ENCODE results near the gene GSTM4. TPM values are rescaled to one million over a fixed set of nuclear protein-coding genes. Genes with fewer than 3 reads are reported as not detected.
A peak's percentile ranks its signal among the peaks of the same experiment; 100 is the strongest.

Gene GSTM4
- total RNA-seq = 5.5 and 5.8 TPM in 2 replicates
- 6.2 TPM for polyA plus RNA-seq (2012)

DNA sequence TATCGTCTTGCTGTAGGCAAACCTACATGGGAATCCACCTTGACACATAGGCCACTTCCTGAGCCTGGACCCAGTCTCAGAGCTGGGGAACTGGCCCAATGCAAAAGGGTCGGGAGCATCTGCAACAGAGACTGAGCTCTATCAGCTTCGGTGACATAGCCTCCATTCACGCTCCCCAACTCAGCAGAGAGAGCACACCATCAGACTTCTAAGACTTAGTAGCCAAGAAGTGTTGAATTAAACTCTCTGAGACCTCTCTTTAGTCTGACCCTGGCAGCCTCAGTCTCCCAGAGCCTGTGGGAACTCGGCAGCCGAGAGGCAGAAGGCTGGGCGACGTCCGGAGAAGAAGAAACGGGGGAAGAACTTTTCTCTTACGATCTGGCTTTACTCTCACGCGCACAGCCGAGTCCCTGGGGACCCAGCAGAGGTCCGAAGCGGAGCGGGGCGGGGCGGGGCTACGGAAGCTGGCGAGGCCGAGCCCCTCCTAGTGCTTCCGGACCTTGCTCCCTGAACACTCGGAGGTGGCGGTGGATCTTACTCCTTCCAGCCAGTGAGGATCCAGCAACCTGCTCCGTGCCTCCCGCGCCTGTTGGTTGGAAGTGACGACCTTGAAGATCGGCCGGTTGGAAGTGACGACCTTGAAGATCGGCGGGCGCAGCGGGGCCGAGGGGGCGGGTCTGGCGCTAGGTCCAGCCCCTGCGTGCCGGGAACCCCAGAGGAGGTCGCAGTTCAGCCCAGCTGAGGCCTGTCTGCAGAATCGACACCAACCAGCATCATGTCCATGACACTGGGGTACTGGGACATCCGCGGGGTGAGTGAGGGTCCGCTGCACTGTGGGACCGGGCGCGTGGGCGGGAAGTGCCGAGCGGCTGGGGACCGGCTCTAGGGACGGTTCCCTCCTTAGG, at the start of gene GSTM4:
Gene GSTM4 (plus strand): TSS at position 485 of the 905 bp plus-strand sequence. CDS start 291 bp downstream, at position 776.
- peak; percentile 80 for DNase-seq (ENCODE audit: low read depth)

DNA sequence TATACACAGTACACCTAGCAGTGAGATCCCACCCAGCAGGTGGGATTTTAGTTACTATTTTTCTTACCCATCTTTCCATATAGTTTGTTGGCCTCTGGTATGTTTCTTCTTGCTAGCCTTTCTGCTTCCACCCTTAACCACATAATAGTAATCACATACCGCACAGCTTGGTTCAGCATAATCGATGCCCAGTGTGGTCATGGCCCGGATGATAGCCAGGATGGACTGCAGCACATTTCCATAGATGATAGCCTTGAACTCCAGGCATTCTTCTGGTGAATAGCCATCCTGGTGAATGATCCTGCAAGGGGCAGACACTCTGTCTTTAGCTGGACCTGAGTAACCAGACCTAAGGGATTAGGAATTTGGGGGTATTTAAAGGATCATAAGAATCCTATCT, 46.0 kb upstream of the GSTM4 start:
- no peak for DNase-seq (ENCODE audit: low read depth)

DNA sequence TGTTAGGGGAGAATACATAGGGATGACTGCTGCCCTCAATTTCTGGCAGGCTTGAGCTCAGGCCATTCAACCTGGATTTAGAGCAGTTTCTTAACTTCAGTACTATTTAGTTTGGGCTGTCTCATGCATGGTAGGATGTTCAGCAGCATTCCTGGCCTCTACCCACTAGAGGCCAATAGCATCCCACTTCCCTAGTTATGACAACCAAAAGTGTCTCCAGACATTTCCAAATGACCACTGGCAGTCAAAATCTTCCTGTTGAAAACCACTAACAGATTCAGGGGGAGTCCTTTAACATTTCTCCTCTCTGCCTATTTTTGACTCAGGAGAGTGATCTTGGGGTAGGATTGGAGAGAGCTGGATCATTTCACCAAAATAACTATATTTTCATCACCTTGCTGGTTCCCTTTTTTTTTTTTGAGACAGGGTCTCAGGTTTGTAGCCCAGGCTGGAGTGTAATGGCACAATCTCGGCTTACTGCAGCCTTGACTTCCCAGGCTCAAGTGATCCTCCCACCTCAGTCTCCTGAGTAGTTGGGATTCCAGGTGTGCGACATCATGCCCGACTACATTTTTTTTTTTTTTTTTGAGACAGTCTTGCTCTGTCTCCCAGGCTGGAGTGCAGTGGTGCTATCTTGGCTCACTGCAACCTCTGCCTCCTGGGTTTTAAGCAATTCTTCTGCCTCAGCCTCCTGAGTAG, 45.1 kb upstream of the GSTM4 start:
- DNase-seq (ENCODE audit: low read depth) = peak; percentile 41

DNA sequence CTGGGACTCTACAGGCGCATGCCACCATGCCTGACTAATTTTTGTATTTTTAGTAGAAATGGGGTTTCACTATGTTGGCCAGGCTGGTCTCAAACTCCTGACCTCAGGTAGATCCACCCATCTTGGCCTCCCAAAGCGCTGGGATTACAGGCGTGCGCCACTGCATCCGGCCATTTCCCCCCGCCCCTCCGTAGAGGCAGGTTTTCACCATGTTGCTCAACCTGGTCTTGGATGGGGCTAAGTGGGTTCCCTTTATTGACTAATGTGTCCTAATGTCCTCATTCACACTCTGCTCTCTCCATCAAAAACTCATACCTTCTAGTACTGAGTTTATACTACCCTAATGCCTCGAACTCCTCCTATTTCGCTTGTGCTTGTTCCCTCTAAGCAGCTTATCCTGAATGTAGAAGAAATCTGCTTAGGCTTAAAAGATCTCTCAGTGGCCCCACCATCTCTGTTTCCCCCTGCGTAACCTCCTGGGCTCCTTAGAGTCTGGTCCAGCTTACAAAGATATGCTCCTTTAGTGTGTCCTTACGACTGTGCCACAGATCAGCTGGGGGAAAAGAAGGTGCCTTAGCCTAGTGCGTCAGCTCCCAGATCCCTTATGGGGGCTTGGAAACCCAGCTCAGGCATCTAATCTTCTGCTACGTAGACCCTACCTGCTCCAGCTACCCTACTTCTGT, 44.5 kb upstream of the GSTM4 start:
- no peak for DNase-seq (ENCODE audit: low read depth)

DNA sequence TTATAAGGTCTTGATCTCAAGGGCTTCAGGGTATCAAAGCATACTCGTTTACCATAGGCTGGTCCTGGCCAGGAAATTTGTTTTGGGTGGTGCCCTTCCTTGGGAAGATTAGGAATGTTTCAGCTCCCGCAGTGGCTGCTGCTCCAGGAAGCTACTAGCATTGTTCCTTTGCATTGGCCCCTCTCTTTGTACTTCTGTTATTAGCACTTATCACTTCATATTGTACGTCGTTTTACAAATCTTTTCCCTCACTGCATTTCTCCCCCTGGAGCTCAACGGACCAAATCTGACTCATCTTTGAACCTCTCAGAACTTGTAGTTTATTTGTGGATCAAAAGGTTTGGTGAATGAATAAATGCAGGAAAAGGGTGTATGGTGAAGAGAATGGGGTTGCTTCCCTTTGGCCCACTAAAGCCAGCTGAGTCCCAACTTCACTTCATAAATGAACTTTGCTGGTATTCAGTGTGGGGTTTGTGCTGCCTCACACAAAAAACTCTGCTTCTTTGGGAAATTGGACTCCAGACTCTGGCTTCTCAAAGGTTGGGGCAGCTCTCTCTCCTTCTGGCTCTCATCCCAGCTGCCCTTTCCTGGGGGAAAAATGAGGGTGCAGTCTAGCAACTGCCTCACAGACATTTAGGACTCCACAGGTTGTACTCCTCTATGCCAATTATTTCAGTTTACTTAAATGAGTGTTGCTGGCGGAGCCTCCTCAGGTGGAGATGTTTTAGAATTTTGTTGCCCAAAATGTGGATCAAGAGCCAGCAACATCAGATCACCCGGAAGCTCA, 42.3 kb upstream of the GSTM4 start:
- DNase-seq (ENCODE audit: low read depth) = no peak

DNA sequence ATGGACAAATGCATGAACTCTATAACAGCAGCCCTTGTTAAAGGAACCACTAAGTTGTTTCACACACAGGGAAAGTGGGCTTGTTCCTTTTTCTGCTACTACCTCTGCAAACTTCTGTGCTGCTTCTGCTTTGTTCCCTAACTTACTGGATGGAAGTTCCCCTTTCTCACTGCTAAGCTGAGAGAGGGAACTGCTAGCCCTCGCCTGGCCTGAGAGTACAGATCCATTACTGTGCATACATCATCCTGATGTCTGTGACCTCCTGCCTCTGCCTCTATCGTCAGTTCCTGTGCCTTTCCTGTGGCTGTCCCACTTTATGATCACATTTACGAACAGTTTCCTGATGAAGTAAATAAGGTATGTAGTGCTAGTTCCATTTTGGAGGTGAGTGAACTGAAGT, 40.0 kb upstream of the GSTM4 start:
- no peak for DNase-seq (ENCODE audit: low read depth)

DNA sequence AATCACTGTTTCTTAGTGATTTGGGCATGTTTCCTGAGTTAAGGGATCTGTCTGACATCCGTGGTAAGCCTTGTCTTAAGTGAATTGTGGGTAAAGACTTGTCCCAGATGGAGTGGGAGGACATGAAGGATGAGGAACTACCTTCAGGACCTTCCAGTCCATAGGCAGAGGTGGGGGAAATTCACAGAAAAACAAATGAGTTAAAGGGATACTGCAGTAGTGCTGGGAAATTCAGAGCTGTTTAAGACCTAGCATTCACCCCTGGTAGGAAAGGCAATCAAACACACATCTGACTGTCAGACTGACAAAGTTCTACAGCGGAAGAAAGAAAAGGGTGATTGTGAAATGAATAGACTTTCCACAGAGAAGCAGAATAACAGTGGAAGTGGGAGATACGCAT, 39.5 kb upstream of the GSTM4 start:
- no peak for DNase-seq (ENCODE audit: low read depth)

DNA sequence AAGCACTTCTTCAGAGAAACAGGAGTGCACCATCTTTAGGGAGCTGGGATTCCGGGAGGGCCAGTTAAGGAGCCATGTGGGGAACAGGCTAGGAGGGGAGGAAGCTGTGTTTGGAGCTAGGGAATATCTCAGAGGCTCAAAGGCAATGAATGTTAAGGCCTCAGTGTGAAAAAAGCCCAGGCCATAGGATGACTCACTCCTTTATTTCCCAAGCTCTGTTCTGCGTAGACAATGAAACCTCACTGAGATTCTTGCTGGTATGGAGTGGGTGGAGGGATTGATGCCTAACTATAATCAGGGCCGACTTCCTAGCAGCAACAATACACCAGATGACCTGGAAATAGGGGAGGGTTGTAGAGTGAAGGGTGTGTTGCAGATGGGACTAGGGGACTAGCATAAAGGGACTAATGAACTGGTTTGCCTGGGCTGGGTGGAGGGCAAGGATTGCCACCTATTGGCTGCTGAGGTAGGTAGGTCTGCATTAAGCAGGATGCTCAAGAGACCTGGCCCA, 38.6 kb upstream of the GSTM4 start:
- peak; percentile 69 for DNase-seq (ENCODE audit: low read depth)

DNA sequence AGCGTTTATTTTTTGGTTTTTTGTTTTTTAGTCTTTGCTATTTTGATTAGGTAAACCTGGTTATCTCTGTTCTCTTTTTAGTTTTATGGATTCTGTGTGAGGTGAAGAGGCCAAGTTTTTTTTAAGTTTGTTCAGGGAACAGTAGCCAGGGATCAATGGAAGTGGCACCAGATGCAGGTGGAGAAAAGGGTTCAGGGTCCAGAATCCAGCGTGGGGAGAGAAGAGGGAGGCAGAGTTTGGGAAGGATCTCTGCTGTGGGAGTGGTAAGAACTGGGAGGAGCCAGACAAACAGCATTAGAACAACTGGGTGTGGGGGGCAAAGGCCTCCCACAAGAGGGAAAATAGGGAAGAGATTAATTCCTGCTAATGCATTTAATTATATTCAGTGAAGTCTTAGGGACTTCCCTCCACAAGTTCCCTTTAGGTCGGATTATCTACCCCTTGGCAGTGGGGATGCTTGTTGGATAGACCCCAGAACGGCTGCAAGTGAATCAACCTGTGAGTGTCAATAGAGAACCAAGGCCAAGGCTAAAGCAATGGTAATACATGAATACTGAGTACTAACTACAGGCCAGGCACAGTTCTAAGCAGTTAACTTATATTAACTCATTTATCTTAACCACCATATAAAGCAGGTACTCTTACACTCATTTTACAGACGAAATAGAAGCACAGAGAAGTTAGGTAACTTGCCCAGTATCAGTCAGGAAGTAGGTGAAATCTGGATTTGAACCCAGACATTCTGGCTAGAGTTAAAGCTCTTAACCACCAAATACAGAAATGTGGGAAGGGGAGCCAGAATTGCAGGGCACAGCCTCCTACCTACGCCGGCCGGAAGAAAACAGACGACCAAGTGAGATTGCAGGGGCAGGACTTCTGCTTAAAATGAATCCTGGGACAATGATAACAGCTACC, 37.0 kb upstream of the GSTM4 start:
- no peak for DNase-seq (ENCODE audit: low read depth)

DNA sequence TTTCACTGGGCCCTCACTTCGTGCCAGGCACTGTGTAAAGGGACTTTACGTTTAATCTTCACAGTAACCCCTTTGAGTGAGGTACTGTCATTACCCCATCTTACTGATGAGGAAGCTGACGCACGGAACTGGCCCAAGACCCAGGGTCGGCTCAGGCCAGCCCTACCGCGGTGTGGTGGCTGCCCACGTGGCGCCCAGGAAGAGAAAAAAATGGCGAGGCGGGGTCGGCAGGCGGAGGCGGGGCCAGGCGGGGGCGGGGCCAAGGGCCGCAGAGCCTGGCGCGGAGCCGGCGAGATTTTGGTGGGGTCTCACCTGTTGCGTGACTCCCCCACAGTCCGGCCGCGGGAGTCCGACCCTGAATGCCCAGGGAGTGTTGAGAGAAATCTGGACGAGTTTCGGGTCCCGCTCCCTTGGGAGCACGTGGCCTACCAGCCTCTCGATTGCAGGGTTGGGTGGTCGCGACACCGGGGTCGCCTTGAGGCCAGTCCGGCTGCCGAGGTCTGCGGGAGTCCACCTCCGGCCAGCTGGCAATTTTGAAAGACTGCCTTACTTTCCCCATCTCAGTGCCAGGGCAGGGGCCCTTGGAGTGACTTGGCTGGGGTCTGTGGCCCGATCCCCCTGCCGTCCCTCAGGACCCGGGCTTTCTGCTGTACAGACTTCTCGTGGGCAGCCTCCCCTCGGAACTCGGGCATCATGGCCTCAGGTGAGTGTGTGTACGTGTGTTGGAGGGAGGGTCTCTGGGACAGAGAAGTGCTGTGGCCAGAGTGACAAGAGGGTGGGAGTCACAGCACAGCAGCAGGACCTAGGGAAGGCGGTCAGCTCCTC, 36.1 kb upstream of the GSTM4 start, which contains the start of the genes AMPD2 and GNAT2:
Gene AMPD2 (plus strand): TSS at position 262 of the 825 bp plus-strand sequence. CDS start 1,339 bp downstream, outside the sequence.
Gene GNAT2 (minus strand): TSS at position 41 of the 825 bp plus-strand sequence. CDS start 6,746 bp downstream, outside the sequence.
- DNase-seq (ENCODE audit: low read depth) = peak; percentile 82

DNA sequence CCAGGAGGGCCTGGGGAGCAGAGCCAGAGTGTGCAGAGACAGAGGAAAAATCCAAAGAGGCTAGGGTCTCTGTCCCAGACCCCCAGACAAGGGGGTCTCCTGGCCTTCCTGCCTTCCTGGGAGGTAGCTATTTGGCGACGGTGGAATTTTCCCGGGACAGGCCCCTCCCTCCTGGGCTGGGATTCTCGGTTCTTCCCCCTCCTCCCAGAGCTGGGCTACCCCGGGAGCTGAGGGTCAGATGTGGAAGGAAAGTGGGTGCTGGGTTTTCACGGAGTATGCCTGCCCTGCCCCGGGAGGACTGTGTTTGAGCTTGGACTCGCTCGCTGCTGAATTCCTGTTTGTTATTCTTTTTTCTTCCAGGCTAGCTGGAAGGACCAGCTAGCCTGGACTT, 35.5 kb upstream of the GSTM4 start:
- DNase-seq (ENCODE audit: low read depth) = peak; percentile 52

DNA sequence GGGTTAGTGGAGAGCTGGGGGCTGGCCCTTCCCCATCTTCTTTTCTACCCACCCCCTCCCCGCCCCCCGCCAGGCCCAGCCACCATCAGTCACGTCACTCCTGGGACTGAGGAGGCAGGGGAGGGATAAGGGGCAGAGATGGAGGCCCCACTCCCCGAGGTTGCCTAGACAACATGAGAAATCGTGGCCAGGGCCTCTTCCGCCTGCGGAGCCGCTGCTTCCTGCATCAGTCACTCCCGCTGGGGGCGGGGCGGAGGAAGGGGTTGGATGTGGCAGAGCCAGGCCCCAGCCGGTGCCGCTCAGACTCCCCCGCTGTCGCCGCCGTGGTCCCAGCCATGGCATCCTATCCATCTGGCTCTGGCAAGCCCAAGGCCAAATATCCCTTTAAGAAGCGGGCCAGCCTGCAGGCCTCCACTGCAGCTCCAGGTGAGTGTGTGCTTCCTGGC, 35.0 kb upstream of the GSTM4 start:
- peak; percentile 87 for DNase-seq (ENCODE audit: low read depth)

DNA sequence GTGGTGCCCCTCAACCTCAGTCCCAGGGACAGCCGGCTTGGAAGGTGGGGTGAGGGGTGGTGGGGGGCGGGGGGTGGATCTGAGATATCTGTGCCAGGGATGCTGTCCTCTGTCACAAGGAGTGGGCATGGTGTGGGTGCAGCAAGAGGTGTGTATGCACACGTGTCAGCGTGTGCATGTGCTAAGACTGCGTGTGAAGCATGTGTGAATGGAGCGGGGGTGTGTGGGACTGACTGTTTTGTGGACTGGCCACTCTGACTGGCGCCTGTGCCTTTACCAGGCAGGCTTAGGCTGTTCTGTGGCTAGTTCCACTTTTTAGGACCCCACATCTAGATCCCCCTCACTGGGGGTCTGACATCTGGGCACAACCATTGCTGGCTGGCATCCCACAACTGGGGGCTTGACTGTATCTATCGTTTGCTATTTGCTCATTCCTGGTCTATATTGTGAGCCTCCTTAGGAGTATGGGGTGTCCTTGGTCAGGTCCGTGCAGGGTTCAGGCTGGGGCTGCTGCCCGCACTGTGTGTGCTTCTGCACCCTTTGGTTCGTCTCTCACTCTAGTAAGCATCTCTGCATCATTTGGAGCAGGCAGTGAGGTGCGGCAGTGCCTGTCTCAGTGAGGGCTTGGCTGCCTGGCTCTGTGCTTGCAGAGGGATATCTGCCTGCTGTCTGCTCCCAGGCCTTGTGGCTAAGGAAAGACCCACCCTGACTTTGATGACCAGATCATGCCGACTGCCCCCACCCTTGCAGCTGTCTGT, 34.3 kb upstream of the GSTM4 start:
- no peak for DNase-seq (ENCODE audit: low read depth)

DNA sequence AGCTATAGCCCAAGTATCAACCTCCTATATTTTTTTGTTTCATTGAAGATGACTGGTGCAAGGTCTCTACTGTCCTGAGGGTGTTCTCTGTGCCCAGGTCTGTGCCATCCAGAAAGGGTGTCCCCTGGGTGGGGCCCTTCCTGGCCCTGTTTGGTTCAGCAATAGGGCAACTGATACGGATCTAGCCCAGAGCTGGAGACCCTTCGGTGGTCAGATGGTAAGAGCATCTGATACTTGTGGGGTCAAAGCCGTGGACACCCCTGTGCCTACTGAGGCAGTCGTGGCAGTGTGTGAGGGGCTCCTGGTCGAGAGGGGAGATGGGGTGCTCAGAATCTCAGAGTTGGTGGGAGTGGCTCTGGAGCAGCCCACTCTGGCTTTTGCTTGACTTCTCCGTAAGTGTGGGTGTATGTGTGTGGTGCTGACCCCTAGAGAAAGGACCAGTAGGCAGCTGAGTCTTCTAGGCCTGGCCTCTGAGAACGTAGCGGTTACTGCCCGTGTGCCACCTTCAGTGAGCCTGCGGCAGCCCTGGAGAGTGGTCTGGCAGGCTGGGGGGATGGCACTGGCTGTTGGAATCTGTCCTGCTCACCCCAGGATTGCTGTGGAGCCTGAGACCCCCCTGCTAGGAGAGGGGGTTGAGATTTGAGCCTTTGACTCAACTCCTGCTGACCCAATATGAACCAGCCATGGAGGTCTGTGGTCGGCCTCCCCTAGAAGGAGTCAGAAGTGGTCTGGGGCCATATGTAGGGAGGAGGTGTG, 33.6 kb upstream of the GSTM4 start:
- DNase-seq (ENCODE audit: low read depth) = no peak

DNA sequence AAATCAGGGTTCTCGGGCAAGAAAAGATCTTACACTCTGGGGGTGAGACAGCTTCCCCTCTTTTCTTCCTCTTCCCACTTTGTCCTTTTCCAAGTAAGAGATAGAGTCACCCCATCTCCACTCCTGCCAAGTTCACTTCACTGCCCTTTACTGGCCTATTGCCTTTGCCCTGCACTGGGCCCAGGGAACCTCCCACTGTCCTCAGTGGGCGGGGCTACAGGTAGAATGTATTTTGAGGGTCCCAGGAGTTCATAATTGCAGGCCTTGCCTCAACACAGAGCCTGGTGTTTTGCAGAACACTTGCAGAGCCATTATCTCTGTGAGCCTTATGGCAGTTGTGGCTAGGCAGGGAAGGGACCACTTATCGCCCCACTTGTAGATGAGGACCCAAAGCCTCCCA, 33.0 kb upstream of the GSTM4 start:
- DNase-seq (ENCODE audit: low read depth) = no peak

DNA sequence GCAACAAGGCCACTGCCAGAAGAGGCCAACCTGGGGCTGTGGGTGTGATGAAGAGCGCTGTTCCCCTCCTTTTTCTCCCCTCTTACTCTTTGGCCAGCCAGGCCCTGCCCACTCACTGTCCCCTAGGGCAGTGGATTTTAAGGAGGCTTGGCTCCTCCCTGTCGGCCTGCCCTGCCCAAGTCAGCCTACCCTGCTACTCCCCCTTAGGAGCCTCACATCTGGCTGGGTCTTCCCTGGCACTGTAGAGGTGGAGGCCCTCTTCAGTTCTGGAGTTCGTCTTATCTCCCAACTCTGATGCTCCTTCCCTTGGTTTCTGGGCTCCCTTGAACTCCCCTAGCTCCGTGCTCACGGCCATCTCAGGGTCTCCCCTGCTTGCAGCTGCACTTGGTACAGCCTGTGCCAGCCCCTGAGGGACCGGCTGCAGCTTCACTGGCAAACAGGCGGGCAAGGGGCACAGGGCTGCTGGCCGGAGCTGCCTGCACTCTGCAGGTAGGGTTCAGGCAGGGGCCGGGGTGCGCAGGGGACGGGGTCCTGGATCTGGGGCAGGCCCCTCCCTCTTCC, 32.2 kb upstream of the GSTM4 start:
- DNase-seq (ENCODE audit: low read depth) = no peak

All from myocyte (in vitro differentiated cells).